Mucosa of descending colon (tissue), 3 donors: ENCODE data around the gene SULF2. TPM values are rescaled to one million over a fixed set of nuclear protein-coding genes. Genes with fewer than 3 reads are reported as not detected.

Experiments used
- ATAC-seq: fragments of 200-7000 bp; cut with Tn5 transposase; one replicate; pipeline ENCODE4 v1.9.1; 2020; ENCODE audit warnings: mild to moderate bottlenecking, moderate library complexity
- DNase-seq, 3 donors: peaks; one replicate each; pipeline ENCODE4 v3.0.0-alpha.2; 2020
- H3K36me3 ChIP-seq: fragments of 200-600 bp; one replicate; pipeline ENCODE4 v1.8.0; 2021; ENCODE audit warnings: low read depth, mild to moderate bottlenecking
- H3K4me1 ChIP-seq: fragments of 200-600 bp; one replicate; pipeline ENCODE4 v1.8.0; 2021; ENCODE audit warnings: low read depth, mild to moderate bottlenecking
- H3K4me3 ChIP-seq: fragments of 200-600 bp; one replicate; pipeline ENCODE4 v1.8.0; 2021; ENCODE audit warnings: mild to moderate bottlenecking
- H3K9me3 ChIP-seq: fragments of 200-600 bp; one replicate; pipeline ENCODE4 v1.8.0; 2021; ENCODE audit warnings: mild to moderate bottlenecking
- intact Hi-C, 2 donors: fragments of 100-400 bp; cut with DNase I in 1 of 2; cut with micrococcal nuclease in 1 of 2; formaldehyde crosslinking; loops; one replicate each; pipeline versions ENCODE4 v1.11.0 to v1.11.1; 2022; cut with DNase I, micrococcal nuclease
- total RNA-seq, 3 donors: library from RNA; stranded (reverse); fragmentation: NEBNext Ultra II Directional in 2 of 3; extraction: Animal tissue kit (Norgen Biotek cat#: 25700) in 2 of 3; gene quantifications; one replicate each; pipeline versions ENCODE4 v1.2.1 to v1.2.4, GENCODE V29; 2021 to 2023
- TF ChIP-seq, protein P1 (sequence below): fragments of 200-600 bp; IDR thresholded peaks from one replicate; pipeline ENCODE4 v1.8.0; 2022; ENCODE audit warnings: antibody characterized with exemption, mild to moderate bottlenecking
- donor health status: DM: no; HTN: no; CAD: no; lungs with moderate emphysema.
- donor health status: DM: no; HTN: no; CAD: no.
- donor health status: DM: no; HTN: yes; CAD: no.

Gene SULF2
- total RNA-seq, 3 donors from 2014 or later, result 102 to 181 (median 144) TPM

DNA sequence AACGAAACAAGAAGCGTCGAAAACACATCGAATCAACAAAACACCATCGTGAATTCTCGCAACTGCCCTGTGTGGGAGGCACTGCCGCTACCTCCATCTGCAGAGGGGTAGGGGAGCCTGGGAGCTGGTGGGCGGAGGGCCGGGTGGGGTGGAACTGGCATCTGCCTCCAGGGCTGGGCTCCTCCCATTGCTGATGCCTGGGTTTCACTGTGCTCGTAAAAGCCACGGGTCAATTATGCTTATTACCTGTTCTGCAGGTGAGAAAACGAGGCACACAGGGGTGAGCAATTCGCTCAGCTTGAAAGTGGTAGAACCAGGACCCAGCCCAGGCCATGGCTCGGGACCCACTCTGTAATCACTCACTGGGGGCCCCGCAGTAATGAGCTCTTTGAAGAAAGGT, 16.5 kb upstream of the SULF2 start:
- DNase-seq (no peak), ATAC-seq (no peak)
- intact Hi-C loops, result no loop called here
- Histone ChIP-seq H3K4me1 (no peaks in the 10 kb centered on the region), H3K4me3 (no peak overlapping the region), H3K36me3 (no peaks in the 10 kb centered on the region), H3K9me3 (no peaks in the 10 kb centered on the region)
- TF ChIP-seq, protein P1, sequence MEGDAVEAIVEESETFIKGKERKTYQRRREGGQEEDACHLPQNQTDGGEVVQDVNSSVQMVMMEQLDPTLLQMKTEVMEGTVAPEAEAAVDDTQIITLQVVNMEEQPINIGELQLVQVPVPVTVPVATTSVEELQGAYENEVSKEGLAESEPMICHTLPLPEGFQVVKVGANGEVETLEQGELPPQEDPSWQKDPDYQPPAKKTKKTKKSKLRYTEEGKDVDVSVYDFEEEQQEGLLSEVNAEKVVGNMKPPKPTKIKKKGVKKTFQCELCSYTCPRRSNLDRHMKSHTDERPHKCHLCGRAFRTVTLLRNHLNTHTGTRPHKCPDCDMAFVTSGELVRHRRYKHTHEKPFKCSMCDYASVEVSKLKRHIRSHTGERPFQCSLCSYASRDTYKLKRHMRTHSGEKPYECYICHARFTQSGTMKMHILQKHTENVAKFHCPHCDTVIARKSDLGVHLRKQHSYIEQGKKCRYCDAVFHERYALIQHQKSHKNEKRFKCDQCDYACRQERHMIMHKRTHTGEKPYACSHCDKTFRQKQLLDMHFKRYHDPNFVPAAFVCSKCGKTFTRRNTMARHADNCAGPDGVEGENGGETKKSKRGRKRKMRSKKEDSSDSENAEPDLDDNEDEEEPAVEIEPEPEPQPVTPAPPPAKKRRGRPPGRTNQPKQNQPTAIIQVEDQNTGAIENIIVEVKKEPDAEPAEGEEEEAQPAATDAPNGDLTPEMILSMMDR, result no peak

DNA sequence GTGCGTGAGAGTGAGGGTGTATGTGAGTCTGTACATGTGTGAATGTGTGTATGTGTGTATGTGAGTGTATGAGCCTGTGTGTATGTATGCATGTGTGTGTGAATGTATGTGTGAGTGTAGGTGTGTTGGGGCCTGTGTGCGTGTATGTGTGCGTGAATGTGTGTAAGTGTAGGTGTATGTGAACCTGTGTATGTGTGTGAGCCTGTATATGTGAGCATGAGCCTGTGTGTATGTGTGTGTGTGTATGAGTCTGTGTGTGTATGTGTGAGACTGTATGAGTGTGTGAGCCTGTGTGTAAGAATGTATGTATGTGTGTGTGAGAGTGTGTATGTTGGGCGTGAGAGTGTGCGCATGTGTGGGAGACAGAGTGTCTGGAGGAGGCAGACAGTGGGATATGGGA, 15.8 kb upstream of the SULF2 start:
- Histone ChIP-seq H3K4me1 (no peaks in the 10 kb centered on the region), H3K4me3 (no peak overlapping the region), H3K9me3 (no peaks in the 10 kb centered on the region), H3K36me3 (no peaks in the 10 kb centered on the region)
- DNase-seq (no peak), ATAC-seq (no peak)
- TF ChIP-seq, protein P1, result no peak
- intact Hi-C loops, result no loop called here

DNA sequence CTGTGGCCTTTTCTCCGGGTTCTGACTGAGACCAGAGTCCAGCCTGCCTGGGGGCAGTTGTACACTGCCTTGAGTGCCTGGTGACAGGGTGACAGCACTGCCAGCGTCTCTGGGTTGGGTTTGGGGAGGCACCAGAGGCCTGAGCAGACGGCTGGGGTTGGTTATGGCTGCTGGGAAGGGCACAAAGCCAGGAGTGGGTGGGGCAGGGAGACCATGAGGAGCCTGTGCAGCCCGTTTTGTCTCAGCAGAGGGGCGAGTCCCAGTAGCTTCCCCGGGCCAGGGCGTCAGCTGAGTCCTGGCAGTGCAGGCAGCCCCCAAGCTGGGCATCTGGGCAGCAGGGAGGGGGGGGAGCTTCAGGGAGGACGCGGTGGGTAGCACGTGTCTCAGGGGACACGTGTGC, 15.3 kb upstream of the SULF2 start:
- Histone ChIP-seq H3K9me3 (no peaks in the 10 kb centered on the region), H3K36me3 (no peaks in the 10 kb centered on the region)
- no peak for DNase-seq

DNA sequence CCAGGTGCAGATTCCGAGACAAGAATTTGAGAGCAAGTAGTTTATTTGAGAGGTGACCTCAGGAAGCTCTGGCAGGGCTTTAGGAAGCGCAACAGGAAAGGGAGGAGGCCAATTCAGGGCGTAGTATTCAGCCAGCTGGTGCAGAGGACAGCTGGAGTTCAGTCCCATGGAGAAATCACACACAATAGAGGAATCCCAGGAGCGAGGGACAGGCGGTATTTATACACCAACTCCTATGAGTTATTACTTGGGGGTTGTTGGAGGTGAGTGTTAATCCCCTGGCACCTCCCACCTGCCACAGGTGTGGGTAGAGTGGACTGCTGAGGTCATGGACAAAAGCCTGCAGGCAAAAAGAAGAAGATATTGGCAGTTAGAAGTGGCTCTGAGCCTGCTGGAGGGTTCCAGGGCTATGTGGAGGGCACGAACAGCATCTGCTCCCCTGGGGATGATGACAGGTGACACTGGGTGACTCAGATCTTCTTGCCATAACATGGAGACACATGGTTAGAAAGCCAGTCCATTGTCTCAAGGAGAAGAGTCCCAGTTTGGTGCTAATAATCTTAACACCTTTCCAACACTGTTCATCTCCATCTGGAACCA, 13.9 kb upstream of the SULF2 start:
- Histone ChIP-seq H3K4me3 (no peak overlapping the region), H3K36me3 (no peaks in the 10 kb centered on the region), H3K4me1 (no peaks in the 10 kb centered on the region), H3K9me3 (no peaks in the 10 kb centered on the region)
- intact Hi-C loops, result no loop called here
- DNase-seq, result no peak
- peak; percentile 65 for ATAC-seq
- TF ChIP-seq, protein P1, result no peak

More for the DNA sequence above, 15.3 kb upstream of the SULF2 start:
- TF ChIP-seq, protein P1, result no peak
- Histone ChIP-seq H3K4me1 (no peaks in the 10 kb centered on the region), H3K4me3 (no peak overlapping the region)
- peak; percentile 40 for ATAC-seq
- intact Hi-C loops, result no loop called here

DNA sequence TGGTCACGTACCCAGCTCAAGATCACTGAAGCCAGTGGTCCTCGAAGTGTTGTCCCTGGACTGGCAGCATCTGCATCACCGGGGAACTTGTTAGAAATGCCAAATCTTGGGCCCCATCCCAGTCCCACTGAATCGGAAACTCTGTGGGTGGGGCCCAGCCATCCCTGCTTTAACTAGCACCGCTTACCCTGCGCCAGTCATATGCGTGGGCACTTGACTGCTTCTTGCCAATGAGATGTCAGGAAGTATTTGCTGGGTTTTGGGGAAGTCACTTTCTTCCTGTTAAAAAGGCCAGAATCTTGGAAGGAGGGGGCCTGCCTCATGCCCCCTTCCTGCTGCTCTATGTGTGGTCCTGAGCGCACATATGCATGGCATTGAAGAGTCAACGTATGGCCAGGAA, 11.7 kb upstream of the SULF2 start:
- intact Hi-C loops, result no loop called here
- Histone ChIP-seq H3K9me3 (no peaks in the 10 kb centered on the region), H3K4me3 (no peak overlapping the region), H3K36me3 (no peaks in the 10 kb centered on the region), H3K4me1 (no peaks in the 10 kb centered on the region)
- no peak for DNase-seq
- TF ChIP-seq, protein P1, result no peak
- ATAC-seq, result no peak
